K562 (cell line): ENCODE results near the gene HOXC4. TPM values are rescaled to one million over a fixed set of nuclear protein-coding genes. Genes with fewer than 3 reads are reported as not detected.
A peak's percentile ranks its signal among the peaks of the same experiment; 100 is the strongest.

ENCODE experiments used
- CBFA2T3 ChIP-seq: fragments of 450-650 bp; IDR thresholded peaks from 2 replicates; pipeline ENCODE4 v1.6.1; 2017
- CEBPB ChIP-seq: fragments of 450-650 bp; IDR thresholded peaks from 2 replicates; pipeline ENCODE4 v1.6.1; 2016; ENCODE audit warnings: missing genetic modification characterization, missing compliant biosample characterization
- ELF2 ChIP-seq: fragments of 250-450 bp; sonication (Bioruptor Pico); IDR thresholded peaks from 2 replicates; pipeline ENCODE4 v1.5.0; 2021; ENCODE audit warnings: mild to moderate bottlenecking
- LEF1 ChIP-seq: fragments of 450-650 bp; IDR thresholded peaks from 2 replicates; pipeline ENCODE4 v1.6.1; 2016; ENCODE audit warnings: mild to moderate bottlenecking
- NCOA2 ChIP-seq, 2 experiments: fragments of 450-650 bp; IDR thresholded peaks; 2 replicates each; pipeline ENCODE4 v1.6.1; 2018; ENCODE audit warnings: mild to moderate bottlenecking in 2 of 2, moderate library complexity in 1 of 2; ENCODE audit not compliant: partially characterized antibody in 2 of 2
- SRF ChIP-seq, 2 experiments: fragments of 250-450, 450-650 bp in 1 of 2; sonication (Bioruptor Pico) in 1 of 2; sonication (generic) in 1 of 2; formaldehyde crosslinking; IDR thresholded peaks; 2 replicates each; pipeline versions ENCODE4 v1.5.0 to v1.5.1; 2020 to 2022; ENCODE audit warnings: mild to moderate bottlenecking in 1 of 2, missing genetic modification reagents in 1 of 2
- TCF3 ChIP-seq: sonication (generic); formaldehyde crosslinking; IDR thresholded peaks from 2 replicates; pipeline ENCODE4 v1.4.0; 2020; ENCODE audit warnings: mild to moderate bottlenecking, missing genetic modification reagents
- TFAM ChIP-seq: fragments of 250-450 bp; sonication (Bioruptor Pico); conservative IDR thresholded peaks from 2 replicates; pipeline ENCODE4 v1.5.0; 2021; ENCODE audit warnings: mild to moderate bottlenecking, moderate library complexity
- YY1 ChIP-seq, 3 experiments: IDR thresholded peaks; 2 replicates each; pipeline ENCODE4 v1.6.1; 2011; ENCODE audit warnings: low read length in 2 of 3, mild to moderate bottlenecking in 2 of 3, moderate library complexity in 2 of 3, borderline replicate concordance in 1 of 3, control low read depth in 1 of 3, low read depth in 1 of 3; ENCODE audit not compliant: insufficient read depth in 3 of 3, insufficient replicate concordance in 2 of 3, control insufficient read depth in 1 of 3, insufficient read length in 1 of 3; ENCODE audit errors: extremely low read depth in 1 of 3
- ZBTB7A ChIP-seq: IDR thresholded peaks from 2 replicates; pipeline ENCODE4 v1.6.1; 2011; ENCODE audit warnings: low read depth, mild to moderate bottlenecking, low read length, moderate library complexity, borderline replicate concordance; ENCODE audit not compliant: control insufficient read depth
- ZNF165 ChIP-seq: fragments of 250-450 bp; sonication (Bioruptor Pico); IDR thresholded peaks from 2 replicates; pipeline ENCODE4 v1.4.0; 2020; ENCODE audit warnings: borderline replicate concordance
- ZNF354B ChIP-seq: fragments of 250-450 bp; sonication (Bioruptor Pico); IDR thresholded peaks from 2 replicates; pipeline ENCODE4 v1.4.0; 2020
- polyA plus RNA-seq, 8 experiments: library from polyadenylated mRNA; depleted of rRNA in 4 of 8; stranded (reverse) in 5 of 8; unstranded in 3 of 8; fragments of >200 nt; fragmentation: Nextera tagmentation in 2 of 8; fragmentation: Illumina TruSeq in 1 of 8; extraction: Ambion mirVana in 2 of 8; extraction: Trizol in 1 of 8; gene quantifications; 2 replicates each; pipeline versions ENCODE4 v1.2.1 to v1.2.3, GENCODE V29; 2011 to 2014; ENCODE audit warnings: inconsistent platforms in 1 of 8, missing spikeins in 1 of 8
- total RNA-seq, 7 experiments: library from RNA; depleted of rRNA in 6 of 7; stranded (reverse); fragments of >200 nt in 6 of 7; fragmentation: Illumina TruSeq in 2 of 7; extraction: Trizol in 2 of 7; gene quantifications; 2 replicates each; pipeline versions ENCODE4 v1.2.1 to v1.2.3, GENCODE V29; 2011 to 2021; ENCODE audit warnings: low replicate concordance in 1 of 7
- TF ChIP-seq, protein P1 (sequence below): sonication (generic); formaldehyde crosslinking; IDR thresholded peaks from 2 replicates; pipeline ENCODE4 v1.8.1; 2023; ENCODE audit warnings: mild to moderate bottlenecking, missing genetic modification reagents
- TF ChIP-seq, protein P2 (sequence below): fragments of 250-450 bp; sonication (Bioruptor Pico); IDR thresholded peaks from 2 replicates; pipeline ENCODE4 v1.5.0; 2021
- TF ChIP-seq, protein P3 (sequence below): fragments of 450-650 bp; IDR thresholded peaks from 2 replicates; pipeline ENCODE4 v1.6.1; 2016; ENCODE audit warnings: borderline replicate concordance
- TF ChIP-seq, protein P4 (sequence below): sonication (generic); formaldehyde crosslinking; IDR thresholded peaks from 2 replicates; pipeline ENCODE4 v1.8.1; 2022; ENCODE audit warnings: missing genetic modification reagents
- TF ChIP-seq, protein P5 (sequence below): sonication (generic); formaldehyde crosslinking; IDR thresholded peaks from 2 replicates; pipeline ENCODE4 v1.8.0; 2022; ENCODE audit warnings: mild to moderate bottlenecking, missing genetic modification reagents

HOXC4 gene
- total and polyA plus RNA-seq, 9 of the 15 experiments (the other 6 are each of a cell fraction or from before 2014, with no cell fraction given): 0.06 to 1.5 (median 0.44) TPM; not detected in 1

DNA sequence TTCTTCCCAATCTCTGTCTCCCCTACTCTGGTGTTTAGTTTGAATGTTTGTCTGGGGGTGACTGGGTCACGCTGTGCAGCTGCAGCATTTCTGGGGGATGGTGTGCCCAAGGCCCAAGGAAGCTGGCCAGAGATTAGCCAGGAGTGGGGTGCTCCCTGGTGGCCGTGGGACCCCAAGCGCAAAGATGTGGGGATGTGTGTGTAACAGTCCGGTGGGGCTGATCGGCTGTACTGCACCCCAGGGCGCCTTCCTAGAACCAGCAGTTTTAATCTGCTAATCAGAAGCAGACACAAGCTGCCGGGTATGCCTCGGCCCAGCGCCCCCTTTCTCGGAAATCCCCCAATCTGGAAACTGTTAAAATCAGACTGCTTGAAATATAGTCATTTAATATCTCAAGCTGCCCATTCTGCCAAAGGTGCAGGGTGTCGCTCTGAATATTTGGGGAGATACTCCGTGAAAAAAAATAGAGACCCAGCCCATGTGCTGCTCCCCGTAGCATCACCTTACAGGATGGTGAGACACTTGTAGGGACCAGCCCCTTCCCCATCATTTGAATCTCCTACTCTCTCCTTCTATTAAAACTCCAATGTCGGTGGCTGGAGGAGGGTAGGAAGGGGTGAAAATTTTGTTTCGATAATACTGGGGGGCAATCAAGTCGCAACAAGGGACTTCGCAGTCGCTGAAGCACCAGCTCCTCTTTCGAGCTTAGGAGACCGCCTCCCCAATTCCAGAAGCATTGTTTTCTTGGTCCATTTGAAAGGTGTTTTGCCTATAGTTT is 49.4 kb upstream of the HOXC4 start (continued):
- TF ChIP-seq YY1 (IDR thresholded peaks at IDR 0.05; ENCODE audit: borderline replicate concordance in 1 of 3, control insufficient read depth in 1 of 3, extremely low read depth in 1 of 3, insufficient read depth in 3 of 3, insufficient read length in 1 of 3, insufficient replicate concordance in 2 of 3, low read depth in 1 of 3, low read length in 2 of 3) (no peak), LEF1 (no peak), NCOA2 (IDR thresholded peaks at IDR 0.05; ENCODE audit: partially characterized antibody in 2 of 2) (no peak), CBFA2T3 (peak; percentile 55), ZNF354B (CRISPR knock-in tag) (no peak), TCF3 (CRISPR knock-in tag) (peak; percentile 39; the same call in 1 of the 2 replicates), CEBPB (tag) (no peak), ELF2 (CRISPR knock-in tag) (no peak), SRF (CRISPR knock-in tag; IDR thresholded peaks at IDR 0.05) (no peak), ZNF165 (CRISPR knock-in tag) (no peak), ZBTB7A (peak; percentile 47; the same call in 1 of the 2 replicates), TFAM (CRISPR knock-in tag) (no peak)
- TF ChIP-seq, protein P1, sequence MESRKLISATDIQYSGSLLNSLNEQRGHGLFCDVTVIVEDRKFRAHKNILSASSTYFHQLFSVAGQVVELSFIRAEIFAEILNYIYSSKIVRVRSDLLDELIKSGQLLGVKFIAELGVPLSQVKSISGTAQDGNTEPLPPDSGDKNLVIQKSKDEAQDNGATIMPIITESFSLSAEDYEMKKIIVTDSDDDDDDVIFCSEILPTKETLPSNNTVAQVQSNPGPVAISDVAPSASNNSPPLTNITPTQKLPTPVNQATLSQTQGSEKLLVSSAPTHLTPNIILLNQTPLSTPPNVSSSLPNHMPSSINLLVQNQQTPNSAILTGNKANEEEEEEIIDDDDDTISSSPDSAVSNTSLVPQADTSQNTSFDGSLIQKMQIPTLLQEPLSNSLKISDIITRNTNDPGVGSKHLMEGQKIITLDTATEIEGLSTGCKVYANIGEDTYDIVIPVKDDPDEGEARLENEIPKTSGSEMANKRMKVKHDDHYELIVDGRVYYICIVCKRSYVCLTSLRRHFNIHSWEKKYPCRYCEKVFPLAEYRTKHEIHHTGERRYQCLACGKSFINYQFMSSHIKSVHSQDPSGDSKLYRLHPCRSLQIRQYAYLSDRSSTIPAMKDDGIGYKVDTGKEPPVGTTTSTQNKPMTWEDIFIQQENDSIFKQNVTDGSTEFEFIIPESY (CRISPR knock-in tag): no peak
- TF ChIP-seq, protein P2, sequence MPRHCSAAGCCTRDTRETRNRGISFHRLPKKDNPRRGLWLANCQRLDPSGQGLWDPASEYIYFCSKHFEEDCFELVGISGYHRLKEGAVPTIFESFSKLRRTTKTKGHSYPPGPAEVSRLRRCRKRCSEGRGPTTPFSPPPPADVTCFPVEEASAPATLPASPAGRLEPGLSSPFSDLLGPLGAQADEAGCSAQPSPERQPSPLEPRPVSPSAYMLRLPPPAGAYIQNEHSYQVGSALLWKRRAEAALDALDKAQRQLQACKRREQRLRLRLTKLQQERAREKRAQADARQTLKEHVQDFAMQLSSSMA: no peak
- TF ChIP-seq, protein P3, sequence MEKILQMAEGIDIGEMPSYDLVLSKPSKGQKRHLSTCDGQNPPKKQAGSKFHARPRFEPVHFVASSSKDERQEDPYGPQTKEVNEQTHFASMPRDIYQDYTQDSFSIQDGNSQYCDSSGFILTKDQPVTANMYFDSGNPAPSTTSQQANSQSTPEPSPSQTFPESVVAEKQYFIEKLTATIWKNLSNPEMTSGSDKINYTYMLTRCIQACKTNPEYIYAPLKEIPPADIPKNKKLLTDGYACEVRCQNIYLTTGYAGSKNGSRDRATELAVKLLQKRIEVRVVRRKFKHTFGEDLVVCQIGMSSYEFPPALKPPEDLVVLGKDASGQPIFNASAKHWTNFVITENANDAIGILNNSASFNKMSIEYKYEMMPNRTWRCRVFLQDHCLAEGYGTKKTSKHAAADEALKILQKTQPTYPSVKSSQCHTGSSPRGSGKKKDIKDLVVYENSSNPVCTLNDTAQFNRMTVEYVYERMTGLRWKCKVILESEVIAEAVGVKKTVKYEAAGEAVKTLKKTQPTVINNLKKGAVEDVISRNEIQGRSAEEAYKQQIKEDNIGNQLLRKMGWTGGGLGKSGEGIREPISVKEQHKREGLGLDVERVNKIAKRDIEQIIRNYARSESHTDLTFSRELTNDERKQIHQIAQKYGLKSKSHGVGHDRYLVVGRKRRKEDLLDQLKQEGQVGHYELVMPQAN: no peak
- TF ChIP-seq, protein P4, sequence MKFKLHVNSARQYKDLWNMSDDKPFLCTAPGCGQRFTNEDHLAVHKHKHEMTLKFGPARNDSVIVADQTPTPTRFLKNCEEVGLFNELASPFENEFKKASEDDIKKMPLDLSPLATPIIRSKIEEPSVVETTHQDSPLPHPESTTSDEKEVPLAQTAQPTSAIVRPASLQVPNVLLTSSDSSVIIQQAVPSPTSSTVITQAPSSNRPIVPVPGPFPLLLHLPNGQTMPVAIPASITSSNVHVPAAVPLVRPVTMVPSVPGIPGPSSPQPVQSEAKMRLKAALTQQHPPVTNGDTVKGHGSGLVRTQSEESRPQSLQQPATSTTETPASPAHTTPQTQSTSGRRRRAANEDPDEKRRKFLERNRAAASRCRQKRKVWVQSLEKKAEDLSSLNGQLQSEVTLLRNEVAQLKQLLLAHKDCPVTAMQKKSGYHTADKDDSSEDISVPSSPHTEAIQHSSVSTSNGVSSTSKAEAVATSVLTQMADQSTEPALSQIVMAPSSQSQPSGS: no peak
- TF ChIP-seq, protein P5, sequence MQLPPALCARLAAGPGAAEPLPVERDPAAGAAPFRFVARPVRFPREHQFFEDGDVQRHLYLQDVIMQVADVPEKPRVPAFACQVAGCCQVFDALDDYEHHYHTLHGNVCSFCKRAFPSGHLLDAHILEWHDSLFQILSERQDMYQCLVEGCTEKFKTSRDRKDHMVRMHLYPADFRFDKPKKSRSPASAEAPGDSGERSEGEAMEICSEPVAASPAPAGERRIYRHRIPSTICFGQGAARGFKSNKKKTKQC (CRISPR knock-in tag): no peak
